ENCODE results near the gene XKR7. TPM values are rescaled to one million over a fixed set of nuclear protein-coding genes. Genes with fewer than 3 reads are reported as not detected.

Gene XKR7
- total and polyA plus RNA-seq, 4 donors = 0.13 TPM; not detected in 3

DNA sequence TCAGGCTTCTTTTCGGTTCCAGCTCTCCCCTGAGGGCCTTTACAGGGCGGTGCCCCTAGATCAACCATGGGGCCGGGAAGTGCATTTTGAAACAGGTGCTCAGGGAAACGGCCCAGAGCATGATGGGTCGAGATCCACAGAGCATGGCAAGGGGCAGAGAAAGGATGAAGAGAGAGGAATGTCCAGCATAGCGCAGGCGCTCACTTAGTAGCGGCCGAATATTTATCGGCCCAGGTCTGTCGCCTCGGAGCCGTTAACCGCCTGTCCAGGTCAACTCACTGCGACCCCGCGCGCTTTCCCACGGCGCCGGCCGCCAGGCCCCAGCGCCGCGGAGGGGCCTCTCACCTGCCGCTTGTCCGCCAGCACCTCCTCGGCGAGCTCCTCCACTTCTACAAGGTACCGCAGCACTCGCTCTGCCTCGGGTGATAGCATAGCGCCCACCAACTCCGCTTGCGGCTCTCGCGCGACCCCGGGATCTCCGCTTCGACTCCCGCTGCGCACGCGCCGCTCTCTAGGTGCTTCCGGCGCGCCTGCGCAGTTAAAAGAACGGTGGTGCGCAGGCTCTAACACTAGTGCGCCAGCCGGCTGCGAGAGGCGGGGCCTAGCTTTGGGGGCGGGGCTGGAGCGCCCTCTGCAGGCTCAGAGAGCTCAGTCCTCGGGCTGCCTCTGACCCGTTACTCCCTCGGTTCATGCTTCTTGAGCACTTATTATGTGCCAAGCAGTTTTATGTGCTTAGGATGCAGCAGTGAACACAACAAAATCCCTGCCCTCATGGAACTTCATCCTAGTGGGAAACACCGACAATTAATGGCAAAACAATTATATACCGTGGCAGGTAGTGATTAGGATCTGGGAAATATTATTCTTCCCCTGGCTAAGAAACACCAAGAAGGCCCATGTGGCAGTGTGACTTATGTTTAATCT is 16.2 kb upstream of the XKR7 start, which contains the start of gene PDRG1:
TSS of gene PDRG1 (minus strand) at position 517 of the 924 bp plus-strand sequence. CDS start at position 432, 85 bp downstream.
- Histone ChIP-seq H3K27me3 (ENCODE audit: control insufficient read depth in 1 of 2, insufficient read depth in 2 of 2, low read length in 1 of 2) (no peaks in the 10 kb centered on the region), H3K36me3 (ENCODE audit: control insufficient read depth in 1 of 2, insufficient read depth in 2 of 2, low read length in 1 of 2) (peaks cover 0 to 2% of the 10 kb centered on the region in 2 donors), H3K4me3 (ENCODE audit: low read length in 2 of 2) (peak within 1 kb of the TSS; percentile 61 to 82), H3K27ac (ENCODE audit: low read depth in 1 of 2, low read length in 2 of 2) (peak within 1 kb of the TSS in 1 of 2 donors; percentile 19), H3K9me3 (ENCODE audit: control insufficient read depth, low read length) (no peaks in the 10 kb centered on the region), H3K4me1 (ENCODE audit: control insufficient read depth in 1 of 2, insufficient read depth in 2 of 2, low read length in 2 of 2) (no peaks in the 10 kb centered on the region)
- 0% methylated on average over 63 of the region's 63 CpGs for WGBS, 2 donors
- ATAC-seq (ENCODE audit: low FRiP score) (peak; percentile 99), DNase-seq (peak; percentile 96 to 99)
- intact Hi-C loops (cut with DNase I) = loop anchor here (1.0 to 10.0 kb wide), 6 partner anchors 69 to 129 kb away; no protein-coding TSS in a partner anchor

DNA sequence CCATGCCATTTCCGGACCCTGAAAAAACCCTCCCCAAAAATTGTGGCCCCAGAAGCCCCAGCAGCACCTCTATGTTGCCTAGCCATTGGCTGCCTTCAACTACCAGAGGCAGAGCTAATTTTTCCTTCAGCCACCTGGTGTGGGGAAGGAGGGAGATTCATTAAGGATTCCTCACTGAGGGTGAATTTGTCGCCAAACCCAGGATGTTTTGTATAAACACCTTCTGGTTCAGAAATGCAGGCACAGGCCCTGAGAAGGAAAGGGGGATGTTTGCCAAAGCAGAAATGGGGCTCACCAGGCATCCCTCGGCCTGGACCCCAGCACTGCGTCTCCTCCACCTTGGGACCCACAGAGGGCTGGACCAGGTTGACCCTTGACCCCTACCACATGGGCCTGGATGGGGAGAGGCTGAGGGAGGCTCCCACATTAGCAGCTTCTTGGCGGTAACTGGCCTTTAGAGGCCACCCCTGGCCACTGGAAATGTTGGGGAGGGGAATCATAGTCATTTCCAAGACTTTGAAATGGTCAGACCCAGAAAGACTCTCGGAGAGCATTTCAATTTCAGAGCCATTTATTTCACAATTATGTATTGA is 14.3 kb upstream of the XKR7 start:
- WGBS, 2 donors = 80 to 81% methylated on average over 6 of the region's 6 CpGs
- no peak overlapping the region for H3K27ac ChIP-seq (ENCODE audit: low read depth in 1 of 2, low read length in 2 of 2)
- no peak for ATAC-seq (ENCODE audit: low FRiP score)
- H3K36me3 ChIP-seq (ENCODE audit: control insufficient read depth in 1 of 2, insufficient read depth in 2 of 2, low read length in 1 of 2) = no peaks in the 10 kb centered on the region
- DNase-seq = no peak
- no peak overlapping the region for H3K4me3 ChIP-seq (ENCODE audit: low read length in 2 of 2)
- no peaks in the 10 kb centered on the region for H3K9me3 ChIP-seq (ENCODE audit: control insufficient read depth, low read length)
- H3K4me1 ChIP-seq (ENCODE audit: control insufficient read depth in 1 of 2, insufficient read depth in 2 of 2, low read length in 2 of 2) = no peaks in the 10 kb centered on the region
- intact Hi-C loops (cut with DNase I) = loop anchor here (2.0 to 10.0 kb wide), 5 partner anchors 71 to 131 kb away; no protein-coding TSS in a partner anchor
- H3K27me3 ChIP-seq (ENCODE audit: control insufficient read depth in 1 of 2, insufficient read depth in 2 of 2, low read length in 1 of 2) = no peaks in the 10 kb centered on the region

DNA sequence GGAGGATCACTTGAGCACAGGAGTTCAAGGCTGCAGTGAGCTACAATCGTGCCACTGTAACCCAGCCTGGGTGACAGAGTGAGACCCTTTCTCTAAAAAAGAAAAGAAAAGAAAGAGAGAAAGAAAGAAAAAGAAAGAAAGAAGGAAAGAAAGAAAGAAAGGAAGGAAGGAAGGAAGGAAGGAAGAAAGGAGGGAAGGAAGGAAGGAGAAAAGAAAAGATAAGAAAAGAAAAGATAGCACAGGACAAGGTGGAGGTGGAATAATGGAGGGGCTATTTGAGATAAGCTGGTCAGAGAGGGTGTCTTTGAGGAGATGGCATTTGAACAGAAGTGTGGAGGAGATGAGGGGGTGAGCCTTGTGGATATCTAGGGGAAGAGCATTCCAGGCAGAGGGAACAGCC is 13.5 kb upstream of the XKR7 start:
- no peaks in the 10 kb centered on the region for H3K36me3 ChIP-seq (ENCODE audit: control insufficient read depth in 1 of 2, insufficient read depth in 2 of 2, low read length in 1 of 2)
- DNase-seq (no peak), ATAC-seq (ENCODE audit: low FRiP score) (no peak)
- no peaks in the 10 kb centered on the region for H3K27me3 ChIP-seq (ENCODE audit: control insufficient read depth in 1 of 2, insufficient read depth in 2 of 2, low read length in 1 of 2)
- WGBS, 2 donors = 59 to 81% methylated on average over 1 of the region's 1 CpG
- H3K9me3 ChIP-seq (ENCODE audit: control insufficient read depth, low read length) = no peaks in the 10 kb centered on the region
- H3K4me3 ChIP-seq (ENCODE audit: low read length in 2 of 2) = no peak overlapping the region
- no peak overlapping the region for H3K27ac ChIP-seq (ENCODE audit: low read depth in 1 of 2, low read length in 2 of 2)
- H3K4me1 ChIP-seq (ENCODE audit: control insufficient read depth in 1 of 2, insufficient read depth in 2 of 2, low read length in 2 of 2) = no peaks in the 10 kb centered on the region
- intact Hi-C loops (cut with DNase I) = loop anchor here (5.0 to 10.0 kb wide), 3 partner anchors 72 to 102 kb away; no protein-coding TSS in a partner anchor

DNA sequence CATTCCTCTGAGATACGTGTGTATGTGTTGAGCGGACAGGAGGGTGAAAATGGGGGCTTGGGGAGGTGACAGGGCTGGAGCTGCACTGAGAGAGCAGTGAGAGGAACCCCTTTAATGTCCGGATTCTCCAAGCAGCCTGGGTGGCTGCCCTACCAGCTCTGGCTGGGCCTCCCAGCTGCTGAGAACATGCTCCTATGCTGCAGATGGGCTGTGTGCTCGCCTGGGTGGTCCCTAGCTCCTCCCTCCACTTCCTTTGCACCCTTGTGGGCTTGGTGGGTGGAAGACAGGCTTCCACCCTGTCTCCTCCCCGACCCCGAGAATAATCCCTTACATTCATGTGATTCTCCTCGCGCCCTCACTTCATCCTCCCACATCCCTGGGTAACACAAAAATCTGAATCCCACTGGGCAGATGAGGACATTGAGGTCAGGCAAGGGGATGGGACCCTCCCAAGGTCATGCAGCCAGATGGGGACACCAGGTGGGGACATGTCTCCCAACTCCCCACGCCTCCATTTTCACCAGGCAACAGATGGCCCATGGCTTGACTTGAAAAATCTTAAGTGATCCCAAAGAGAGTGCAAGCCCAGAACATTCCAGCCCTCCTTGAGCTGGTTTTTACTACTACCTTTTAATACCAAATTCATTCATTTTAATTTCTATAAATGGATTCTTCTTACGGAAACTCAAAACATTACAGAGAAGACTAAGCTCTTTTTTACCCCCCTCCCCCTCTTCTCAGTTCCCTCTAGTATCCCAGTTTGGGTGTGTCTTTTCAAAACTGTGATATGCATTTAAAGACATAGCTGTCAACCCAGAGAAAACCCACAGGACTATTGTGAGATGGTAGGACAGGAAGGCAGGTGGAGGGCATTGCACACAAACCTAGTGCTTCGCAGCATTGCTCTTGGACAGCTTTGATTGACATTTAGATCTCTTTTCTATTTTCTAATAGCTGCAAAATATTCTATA is 11.1 kb upstream of the XKR7 start:
- no peak overlapping the region for H3K4me3 ChIP-seq (ENCODE audit: low read length in 2 of 2)
- DNase-seq = no peak
- H3K27ac ChIP-seq (ENCODE audit: low read depth in 1 of 2, low read length in 2 of 2) = no peak overlapping the region
- no peaks in the 10 kb centered on the region for H3K4me1 ChIP-seq (ENCODE audit: control insufficient read depth in 1 of 2, insufficient read depth in 2 of 2, low read length in 2 of 2)
- no peaks in the 10 kb centered on the region for H3K9me3 ChIP-seq (ENCODE audit: control insufficient read depth, low read length)
- H3K36me3 ChIP-seq (ENCODE audit: control insufficient read depth in 1 of 2, insufficient read depth in 2 of 2, low read length in 1 of 2) = no peaks in the 10 kb centered on the region
- WGBS, 2 donors = 33 to 42% methylated on average over 10 to 11 of the region's 11 CpGs
- intact Hi-C loops (cut with DNase I) = loop anchor here in 1 of 2 donors (10.0 kb wide), 1 partner anchor 78 kb away; no protein-coding TSS in a partner anchor
- H3K27me3 ChIP-seq (ENCODE audit: control insufficient read depth in 1 of 2, insufficient read depth in 2 of 2, low read length in 1 of 2) = no peaks in the 10 kb centered on the region
- ATAC-seq (ENCODE audit: low FRiP score) = no peak

DNA sequence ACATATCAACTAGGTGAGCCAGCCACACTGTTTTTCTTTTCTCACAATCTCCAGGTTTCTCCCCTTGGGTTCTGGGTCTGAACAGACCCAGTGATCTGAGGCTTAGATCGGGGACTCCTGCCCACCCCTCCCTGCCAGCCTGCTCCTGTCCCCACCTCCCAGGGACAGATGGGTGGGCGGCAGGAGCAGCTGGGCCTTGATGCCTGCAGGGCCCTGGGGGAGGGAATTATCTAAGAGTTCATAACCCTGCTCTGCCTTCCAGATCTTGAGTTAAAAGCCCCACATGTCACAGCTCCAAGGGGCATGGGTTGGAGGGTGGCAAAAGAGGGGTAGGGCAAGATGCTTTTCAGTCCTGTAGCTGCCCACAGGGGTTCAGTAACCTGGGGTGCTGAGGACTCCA is 5.2 kb upstream of the XKR7 start:
- ATAC-seq (ENCODE audit: low FRiP score) = no peak
- 14 to 29% methylated on average over 2 of the region's 2 CpGs for WGBS, 2 donors
- intact Hi-C loops (cut with DNase I) = no loop called here

DNA sequence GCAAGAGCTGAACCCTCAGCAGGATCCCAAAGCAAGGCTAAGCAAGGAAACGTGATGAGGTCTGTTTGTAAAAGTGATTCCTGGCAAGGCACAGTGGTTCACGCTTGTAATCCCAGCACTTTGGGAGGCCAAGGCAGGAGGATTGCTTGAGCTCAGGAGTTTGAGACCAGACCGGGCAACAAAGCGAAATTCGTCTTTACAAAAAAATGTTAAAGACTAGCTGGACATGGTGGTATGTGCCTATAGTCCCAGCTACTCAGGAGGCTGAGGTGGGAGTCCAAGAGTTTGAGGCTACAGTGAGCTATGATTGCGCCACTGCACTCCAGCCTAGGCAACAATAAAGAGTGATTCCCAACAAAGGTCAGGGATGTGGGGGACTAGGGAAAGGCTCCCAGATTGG is 4.1 kb upstream of the XKR7 start:
- WGBS, 2 donors = 61 to 63% methylated on average over 6 of the region's 6 CpGs
- intact Hi-C loops (cut with DNase I) = no loop called here
- DNase-seq (no peak), ATAC-seq (ENCODE audit: low FRiP score) (no peak)
- no peaks in the 10 kb centered on the region for H3K4me1 ChIP-seq (ENCODE audit: control insufficient read depth in 1 of 2, insufficient read depth in 2 of 2, low read length in 2 of 2)
- H3K36me3 ChIP-seq (ENCODE audit: control insufficient read depth in 1 of 2, insufficient read depth in 2 of 2, low read length in 1 of 2) = no peaks in the 10 kb centered on the region
- H3K9me3 ChIP-seq (ENCODE audit: control insufficient read depth, low read length) = peaks cover 3% of the 10 kb centered on the region
- H3K27ac ChIP-seq (ENCODE audit: low read depth in 1 of 2, low read length in 2 of 2) = no peak overlapping the region
- H3K27me3 ChIP-seq (ENCODE audit: control insufficient read depth in 1 of 2, insufficient read depth in 2 of 2, low read length in 1 of 2) = no peaks in the 10 kb centered on the region
- no peak overlapping the region for H3K4me3 ChIP-seq (ENCODE audit: low read length in 2 of 2)

More for the DNA sequence above, 5.2 kb upstream of the XKR7 start:
- no peak overlapping the region for H3K27ac ChIP-seq (ENCODE audit: low read depth in 1 of 2, low read length in 2 of 2)
- DNase-seq = no peak
- no peaks in the 10 kb centered on the region for H3K27me3 ChIP-seq (ENCODE audit: control insufficient read depth in 1 of 2, insufficient read depth in 2 of 2, low read length in 1 of 2)
- H3K36me3 ChIP-seq (ENCODE audit: control insufficient read depth in 1 of 2, insufficient read depth in 2 of 2, low read length in 1 of 2) = no peaks in the 10 kb centered on the region
- no peaks in the 10 kb centered on the region for H3K4me1 ChIP-seq (ENCODE audit: control insufficient read depth in 1 of 2, insufficient read depth in 2 of 2, low read length in 2 of 2)
- H3K9me3 ChIP-seq (ENCODE audit: control insufficient read depth, low read length) = peaks cover 3% of the 10 kb centered on the region
- H3K4me3 ChIP-seq (ENCODE audit: low read length in 2 of 2) = no peak overlapping the region

DNA sequence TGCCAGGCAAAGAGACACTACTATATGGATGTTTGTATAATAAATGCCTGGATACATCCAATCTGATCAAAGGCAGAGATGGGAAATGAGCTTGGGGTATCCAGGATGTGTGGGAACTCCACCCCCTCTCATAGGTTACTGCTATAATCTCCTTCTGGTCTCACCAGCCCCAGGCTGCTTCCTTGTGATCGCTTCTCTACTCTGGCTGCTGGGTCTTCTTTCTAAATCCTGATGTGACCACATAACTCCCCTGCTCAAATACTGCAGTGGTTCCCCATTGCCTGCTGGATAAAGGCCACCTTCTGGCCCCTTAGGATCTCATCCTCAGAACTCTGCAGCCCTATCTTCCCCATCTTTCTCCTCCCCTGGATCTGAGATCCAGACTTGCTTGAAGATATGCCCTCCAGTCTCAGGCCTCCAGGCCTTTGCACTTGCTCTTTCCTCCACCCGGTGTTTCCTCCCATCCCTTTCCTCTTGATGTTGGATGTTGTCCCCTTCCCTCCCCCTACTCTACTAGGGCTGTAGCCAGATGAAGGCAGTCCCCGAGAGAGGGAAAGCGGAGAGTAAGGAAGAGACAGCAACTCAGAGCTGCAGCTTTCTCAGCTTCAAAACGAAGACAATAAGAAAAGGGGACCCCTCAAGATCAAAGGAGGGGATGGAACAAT is 828 bp upstream of the XKR7 start:
- 6 to 8% methylated on average over 5 of the region's 5 CpGs for WGBS, 2 donors
- Histone ChIP-seq H3K27me3 (ENCODE audit: control insufficient read depth in 1 of 2, insufficient read depth in 2 of 2, low read length in 1 of 2) (no peaks in the 10 kb centered on the region), H3K4me1 (ENCODE audit: control insufficient read depth in 1 of 2, insufficient read depth in 2 of 2, low read length in 2 of 2) (no peaks in the 10 kb centered on the region), H3K27ac (ENCODE audit: low read depth in 1 of 2, low read length in 2 of 2) (no peak overlapping the region), H3K4me3 (ENCODE audit: low read length in 2 of 2) (no peak overlapping the region), H3K9me3 (ENCODE audit: control insufficient read depth, low read length) (peaks cover 3% of the 10 kb centered on the region), H3K36me3 (ENCODE audit: control insufficient read depth in 1 of 2, insufficient read depth in 2 of 2, low read length in 1 of 2) (no peaks in the 10 kb centered on the region)
- no peak for DNase-seq
- intact Hi-C loops (cut with DNase I) = no loop called here
- ATAC-seq (ENCODE audit: low FRiP score) = no peak
